Stimulated activated CD4-positive, alpha-beta T cell treated with anti-CD3 and anti-CD28 coated beads, Interleukin-4, amount 100 ng/mL, for 4 hours (primary cell): Measurements from ENCODE around the gene REPIN1.
"Not testable (repeated sequence)": the region's sequence is repeated elsewhere in the genome, so short reads cannot be mapped to it uniquely, and the experiment has no call there.

Source experiments
- DNase-seq, 2 experiments: peaks; one replicate each; pipeline ENCODE4 v3.0.0-alpha.2; 2020

The REPIN1 gene

DNA sequence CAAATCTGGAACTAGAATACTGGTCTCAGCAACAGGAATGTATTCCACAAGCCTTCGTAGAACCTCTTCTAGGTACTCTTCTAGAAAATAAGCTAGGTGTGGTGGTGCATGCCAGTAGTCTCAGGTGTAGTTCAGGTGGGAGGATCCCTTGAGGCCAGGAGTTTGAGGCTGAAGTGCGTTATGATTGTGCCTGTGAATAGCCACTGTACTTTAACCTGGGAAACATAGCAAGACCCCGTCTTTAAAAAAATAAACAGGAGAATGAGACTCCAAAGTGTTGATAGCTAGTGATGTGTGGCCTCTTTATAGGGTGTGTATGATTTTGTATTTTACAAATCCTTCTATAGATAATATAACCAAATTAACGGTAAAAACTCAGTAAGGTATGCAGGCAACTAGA lies 9.0 kb downstream of the REPIN1 start:
- no peak for DNase-seq

DNA sequence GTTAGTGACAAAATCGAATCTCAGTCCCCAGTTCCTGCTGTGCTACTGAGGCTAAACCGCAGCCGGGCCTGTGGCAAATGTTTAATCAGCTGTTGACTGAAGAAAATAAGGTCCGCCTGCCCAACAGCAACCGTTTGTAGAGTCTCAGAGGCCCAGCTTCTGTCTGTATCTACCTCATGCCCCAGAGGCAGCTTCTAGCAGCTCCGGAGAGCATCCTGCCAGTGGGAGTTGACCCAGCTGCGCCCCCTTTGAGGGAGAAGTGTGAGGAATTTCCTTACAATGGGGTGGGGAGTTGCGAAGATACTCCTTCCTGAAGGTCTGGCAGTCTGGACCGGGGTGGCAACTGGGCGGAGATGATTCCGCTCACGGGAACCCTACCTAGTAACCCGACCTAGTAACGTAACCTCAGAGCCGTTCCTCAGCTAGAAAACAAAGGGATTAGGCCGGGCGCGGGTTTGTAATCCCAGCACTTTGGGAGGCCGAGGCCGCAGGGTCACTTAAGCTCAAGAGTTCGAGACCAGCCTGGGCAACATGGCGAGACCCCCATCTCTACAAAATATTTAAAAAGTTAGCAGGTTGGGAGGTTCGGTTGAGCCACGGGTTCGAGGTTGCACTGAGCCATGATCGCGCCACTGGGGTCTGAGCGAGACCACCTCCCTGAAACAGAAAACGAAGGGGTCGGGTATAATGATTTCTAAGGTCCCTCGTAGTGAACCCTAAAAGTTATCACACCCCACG lies 9.7 kb downstream of the REPIN1 start:
- DNase-seq = peak in 1 of 2 experiments; percentile 34

DNA sequence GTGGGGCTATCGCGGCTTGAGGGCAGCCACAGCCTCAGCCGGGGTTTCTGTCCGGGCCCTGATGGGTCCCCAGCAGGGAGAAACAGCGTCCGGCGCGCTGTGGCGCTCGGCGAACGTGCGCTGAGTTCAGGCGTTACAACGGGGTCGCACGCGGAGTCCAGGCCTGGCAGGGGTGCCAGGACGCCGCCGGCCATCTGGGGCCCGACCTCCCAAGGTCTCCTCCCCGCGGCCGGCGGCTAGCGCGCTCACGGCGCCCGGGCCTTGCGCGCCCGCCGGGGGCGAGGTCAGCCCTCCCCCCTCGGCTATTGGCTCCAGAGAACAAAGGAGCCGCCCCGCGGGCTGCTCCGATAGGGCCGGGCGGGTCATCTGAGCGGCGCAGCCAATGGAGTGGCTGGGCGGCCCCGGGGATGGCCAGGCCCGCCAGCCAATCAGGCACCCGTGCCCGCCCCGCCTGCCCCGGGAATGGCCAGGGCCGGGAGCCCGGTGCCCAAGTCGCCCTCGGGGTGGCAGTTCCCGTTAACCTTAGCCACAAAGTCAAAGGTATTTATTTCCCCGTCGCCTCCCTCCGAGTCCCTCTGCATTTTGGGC lies 10.3 kb downstream of the REPIN1 start, which contains the start of gene ZNF775:
Gene ZNF775 (plus strand): TSS at position 478 of the 588 bp plus-strand sequence. CDS start 9,141 bp downstream, outside the sequence.
- DNase-seq = peak; percentile 89

DNA sequence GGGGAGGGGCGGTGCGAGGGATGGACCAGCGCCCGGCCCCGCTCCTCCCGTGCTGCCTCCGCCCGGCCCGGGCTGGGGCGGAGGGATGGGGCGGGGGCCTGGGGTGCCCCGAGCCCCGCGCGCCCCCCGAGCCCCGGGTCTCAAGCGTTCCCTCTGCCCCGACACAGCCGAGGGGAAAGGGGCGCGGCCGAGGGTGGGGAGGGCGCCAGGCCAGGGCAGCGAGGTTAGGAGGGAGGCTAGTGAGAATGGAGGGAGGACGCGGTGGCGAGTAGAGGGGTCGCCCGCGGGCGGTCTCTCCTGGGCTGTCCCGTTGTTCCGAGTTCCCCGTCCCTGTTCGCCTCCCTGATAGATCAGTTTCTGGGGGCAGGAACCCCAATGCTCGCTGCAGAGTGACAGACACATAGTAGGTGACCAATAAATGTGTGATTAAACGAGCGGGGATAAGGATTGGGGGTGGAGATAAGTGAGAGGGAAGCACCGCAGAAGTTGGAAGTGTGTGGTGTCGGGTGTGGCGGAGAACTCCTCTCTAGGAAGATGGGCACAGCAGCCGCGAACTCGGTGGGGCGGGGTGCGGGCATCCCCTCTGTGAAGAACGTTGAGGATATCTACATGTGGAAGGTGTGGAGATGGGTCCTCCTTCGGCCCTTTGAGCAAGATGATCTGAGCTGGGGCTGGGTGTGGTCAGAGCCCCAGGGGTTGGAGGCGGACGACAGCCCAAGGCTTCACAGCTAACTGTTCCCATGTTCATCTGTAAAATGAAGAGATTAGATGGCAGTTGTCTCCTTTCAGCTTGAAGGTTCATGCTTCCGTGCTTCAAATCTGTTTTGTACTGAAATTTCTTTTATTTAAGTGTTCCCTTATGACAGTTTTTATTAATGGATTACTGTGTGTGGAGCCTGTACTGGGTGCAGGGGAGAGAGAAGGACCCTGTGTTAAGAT lies 11.1 kb downstream of the REPIN1 start:
- no peak for DNase-seq

DNA sequence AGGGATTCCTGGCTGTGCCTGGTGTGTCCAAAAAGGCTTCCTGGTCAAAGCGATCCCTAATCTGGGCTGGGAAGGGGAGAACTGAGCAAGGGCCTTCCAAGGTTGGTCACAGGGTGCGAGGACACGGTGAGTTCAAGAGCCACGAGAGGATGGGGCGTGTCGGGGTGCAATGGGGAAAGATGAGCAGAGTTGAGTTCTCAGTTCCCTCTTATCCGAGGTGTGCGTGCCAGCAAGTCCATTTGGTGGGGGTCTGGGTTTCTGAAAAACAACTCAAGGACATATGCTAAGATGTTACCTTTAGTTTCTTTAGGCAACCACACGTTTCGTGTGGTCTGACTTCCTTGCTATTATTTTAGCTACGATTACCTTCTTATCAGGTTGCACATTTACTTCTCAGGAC lies 11.8 kb downstream of the REPIN1 start:
- DNase-seq = no peak

DNA sequence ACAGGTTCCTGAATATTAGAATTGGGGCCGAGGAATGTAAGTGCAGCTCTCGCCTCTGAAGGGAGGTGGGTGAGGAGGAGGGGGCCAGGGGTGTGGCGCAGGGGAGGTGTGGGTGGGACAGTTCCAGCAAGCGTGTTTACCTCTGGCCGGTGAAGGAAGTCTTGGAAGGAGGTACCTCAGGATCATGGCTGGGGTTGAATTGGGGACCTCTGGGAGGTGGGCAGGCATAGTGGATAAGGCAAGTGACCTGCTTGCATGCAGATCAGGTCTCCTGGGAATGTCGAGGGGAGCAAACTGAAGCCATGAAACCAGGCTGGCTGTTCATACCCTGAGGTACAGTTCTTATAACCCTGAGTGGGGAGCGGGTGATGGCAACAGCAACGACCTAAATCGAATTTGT lies 12.5 kb downstream of the REPIN1 start:
- DNase-seq = no peak

DNA sequence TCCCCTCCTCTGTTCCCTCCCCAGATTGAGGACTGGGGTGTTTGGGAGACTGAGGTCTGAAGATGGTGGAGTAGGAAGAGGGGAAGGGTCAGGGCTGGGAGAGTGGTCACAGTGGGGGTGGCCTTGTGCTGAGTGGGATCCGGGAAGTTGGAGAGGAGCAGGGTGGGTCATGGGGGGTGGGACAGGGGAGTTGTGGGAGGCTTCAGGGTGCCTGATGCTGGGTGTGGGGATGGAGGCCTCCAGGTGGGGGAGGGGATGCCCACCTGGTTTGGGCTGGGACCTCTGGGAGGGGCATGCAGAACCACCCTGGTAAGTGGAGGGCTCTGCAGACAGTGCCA lies 13.1 kb downstream of the REPIN1 start:
- no peak for DNase-seq

DNA sequence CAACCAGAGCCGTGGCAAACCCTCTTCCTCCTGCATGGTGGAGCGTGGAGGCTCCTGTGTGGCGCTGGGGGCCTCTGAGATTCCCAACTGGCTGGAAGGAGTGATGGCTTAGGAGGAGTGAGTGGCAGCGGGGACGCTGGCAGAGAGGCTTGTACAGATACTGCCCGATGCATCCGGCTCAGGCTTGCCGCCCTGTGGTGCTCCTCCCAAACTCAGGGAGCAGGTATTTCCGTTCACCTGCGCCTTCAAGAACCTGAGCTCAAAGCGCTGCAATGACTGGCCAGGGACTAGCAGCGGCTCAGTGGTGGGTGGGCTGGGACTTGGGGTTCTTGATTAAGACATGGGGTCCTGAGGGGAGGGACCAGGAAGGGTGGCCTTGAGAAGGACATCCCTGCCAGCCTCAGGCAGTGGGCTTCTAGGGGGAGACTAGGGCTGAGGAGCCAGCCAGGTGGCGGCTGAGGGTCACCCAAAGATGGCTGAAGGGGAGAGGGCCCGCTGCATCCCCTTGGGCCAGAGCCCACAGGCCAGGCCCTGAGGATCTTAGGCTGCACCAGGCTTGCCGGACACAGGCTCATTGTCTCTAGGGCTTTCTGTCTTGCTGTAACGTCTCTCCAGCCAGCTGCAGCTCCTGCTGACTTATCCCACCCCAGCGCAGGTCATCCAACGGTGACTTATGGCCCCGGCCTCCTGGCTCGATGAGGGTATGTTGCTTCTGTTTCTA lies 13.7 kb downstream of the REPIN1 start:
- DNase-seq = no peak

DNA sequence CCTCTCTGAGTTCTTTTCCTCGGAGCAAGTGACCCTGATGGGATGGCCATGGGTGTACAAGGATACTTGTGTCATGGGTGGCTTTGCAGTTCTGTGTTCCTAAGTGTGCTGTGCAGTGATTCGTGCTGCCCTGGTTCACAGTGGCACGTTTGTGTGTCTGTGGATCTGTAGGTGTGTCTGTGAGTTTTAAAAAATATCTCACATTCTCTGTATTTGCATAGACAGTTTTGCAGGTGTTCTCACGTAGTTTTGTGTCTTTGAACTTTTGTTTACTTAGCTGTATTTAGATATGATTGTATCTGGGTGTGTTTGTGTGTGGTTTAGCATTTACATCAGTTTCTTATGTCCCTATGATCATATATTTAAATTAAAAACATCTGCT lies 14.2 kb downstream of the REPIN1 start:
- DNase-seq = no peak

DNA sequence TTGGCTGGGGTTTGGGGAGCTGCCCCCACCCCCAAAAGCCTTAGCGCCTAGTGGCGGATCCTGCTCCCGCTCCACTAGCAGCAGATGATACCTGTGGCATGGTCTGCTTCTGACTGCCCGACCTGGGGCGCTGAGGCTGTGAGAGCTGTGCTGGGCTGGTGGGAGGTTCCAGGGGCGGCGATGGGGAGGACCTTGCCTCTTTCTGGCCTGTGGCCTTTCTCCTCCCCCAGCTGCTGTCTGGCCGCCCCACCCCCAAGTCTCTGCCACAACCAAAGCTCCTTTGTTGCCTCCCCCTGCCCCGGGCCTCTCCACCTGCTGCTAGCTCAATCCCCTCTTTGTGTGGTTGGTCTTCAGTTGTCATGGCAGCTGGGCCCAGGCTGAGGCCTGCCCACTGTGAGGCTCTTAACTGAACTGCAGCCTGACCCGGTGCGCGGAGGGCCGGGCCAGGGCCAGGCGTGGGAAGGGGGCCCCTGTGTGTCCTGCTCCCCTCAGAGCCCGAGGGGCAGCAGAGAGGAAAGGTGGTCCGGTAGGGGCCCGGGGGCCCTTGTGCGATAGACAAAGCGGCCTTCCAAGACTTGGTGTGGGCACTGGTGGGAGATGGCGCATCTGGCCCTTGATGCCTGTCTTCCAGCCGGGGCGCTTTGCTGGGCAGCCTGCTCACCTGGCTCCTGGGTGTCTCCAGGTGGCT lies 15.2 kb downstream of the REPIN1 start:
- no peak for DNase-seq

DNA sequence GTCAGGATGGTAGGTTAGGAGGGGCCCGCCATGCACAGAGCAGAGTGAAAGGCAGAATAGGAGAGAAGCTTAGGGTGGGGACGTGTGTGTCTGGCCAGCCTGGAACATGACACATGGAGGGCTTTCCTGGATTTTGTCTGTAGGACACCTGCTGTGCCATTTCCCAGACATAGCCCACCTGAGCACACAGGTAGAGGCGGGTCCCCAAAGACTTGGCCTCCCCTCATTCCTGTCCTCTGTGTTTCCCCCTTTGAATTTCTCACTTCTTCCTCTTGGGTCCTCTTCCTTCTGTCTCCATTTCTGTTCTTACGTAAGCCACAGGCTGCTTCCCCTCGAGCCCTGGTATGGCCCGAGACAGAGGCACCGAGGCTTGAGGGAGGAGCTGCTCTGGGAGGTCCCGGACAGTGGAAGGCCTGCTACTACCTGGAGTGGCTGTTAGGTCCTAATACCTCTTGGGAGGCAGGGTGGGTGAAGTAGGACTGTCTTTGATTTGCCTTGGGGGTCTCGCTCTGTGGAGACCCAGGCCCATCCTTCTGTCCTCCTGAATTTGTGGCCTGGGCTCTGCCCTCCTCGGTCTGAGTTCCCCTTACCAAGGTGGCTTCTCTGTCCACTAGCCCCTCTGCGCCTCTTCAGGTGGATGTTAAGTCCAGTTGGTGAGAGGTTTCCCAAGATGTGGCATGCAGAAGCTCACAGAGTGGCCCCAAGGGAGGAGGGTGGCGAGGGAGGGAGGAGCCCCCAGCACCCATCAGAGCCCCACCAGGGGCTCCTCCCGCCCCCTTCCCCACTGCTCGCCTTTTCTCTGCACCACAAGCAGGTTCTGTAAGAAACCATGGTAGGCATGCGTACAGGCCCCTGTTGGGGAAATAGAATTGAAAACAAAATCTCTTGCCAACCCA lies 16.0 kb downstream of the REPIN1 start:
- no peak for DNase-seq

DNA sequence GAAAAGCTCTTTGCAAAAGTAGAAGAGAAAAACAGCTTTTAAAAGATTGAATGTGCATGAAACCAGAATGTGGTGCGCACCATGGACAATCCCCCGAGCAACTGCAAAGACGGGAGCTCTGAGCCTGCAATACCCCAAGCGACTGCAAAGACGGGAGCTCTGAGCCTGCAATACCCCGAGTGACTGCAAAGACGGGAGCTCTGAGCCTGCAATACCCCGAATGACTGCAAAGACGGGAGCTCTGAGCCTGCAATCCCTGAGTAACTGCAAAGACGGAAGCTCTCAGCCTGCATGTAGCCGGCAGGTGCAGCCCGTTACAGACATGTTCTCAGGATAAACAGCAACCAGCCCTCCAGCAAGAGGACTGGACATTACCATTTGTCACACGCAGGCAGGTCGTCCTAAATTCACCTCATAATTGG lies 16.7 kb downstream of the REPIN1 start:
- DNase-seq = no peak

DNA sequence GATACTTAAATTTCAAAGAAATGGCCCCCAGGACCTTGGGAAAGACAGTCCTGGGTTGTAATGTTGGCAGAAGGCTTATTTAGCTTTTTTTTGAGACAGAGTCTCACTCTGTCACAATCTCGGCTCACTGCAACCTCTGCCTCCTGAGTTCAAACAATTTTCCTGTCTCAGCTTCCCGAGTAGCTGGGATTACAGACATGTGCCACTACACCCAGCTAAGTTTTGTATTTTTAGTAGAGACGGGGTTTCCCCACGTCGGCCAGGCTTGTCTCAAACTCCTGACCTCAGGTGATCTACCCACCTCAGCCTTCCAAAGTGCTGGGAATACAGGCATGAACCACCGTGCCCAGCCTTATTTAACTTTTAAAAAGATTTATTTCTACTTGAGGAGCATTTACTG lies 17.3 kb downstream of the REPIN1 start:
- not testable (repeated sequence) for DNase-seq

DNA sequence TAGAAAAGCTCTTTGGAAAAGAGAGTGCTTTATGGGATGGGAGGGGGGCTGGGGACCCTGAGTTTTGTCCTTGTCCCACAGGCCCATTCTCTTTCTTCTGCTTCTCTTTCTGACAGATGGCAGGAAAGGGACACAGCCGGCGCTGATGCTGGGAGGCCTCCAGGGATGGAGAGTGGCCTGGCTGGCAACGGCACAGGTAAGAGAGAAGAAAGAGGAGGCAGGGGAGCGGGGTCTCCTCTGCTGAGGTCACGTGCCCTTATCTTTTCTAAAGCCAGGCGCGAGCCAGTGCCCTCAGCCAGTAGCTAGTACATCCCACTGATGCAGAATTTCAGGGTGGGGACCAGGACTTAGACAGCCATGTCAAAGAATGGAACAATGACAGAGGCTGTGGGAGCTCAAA lies 19.7 kb downstream of the REPIN1 start:
- no peak for DNase-seq

DNA sequence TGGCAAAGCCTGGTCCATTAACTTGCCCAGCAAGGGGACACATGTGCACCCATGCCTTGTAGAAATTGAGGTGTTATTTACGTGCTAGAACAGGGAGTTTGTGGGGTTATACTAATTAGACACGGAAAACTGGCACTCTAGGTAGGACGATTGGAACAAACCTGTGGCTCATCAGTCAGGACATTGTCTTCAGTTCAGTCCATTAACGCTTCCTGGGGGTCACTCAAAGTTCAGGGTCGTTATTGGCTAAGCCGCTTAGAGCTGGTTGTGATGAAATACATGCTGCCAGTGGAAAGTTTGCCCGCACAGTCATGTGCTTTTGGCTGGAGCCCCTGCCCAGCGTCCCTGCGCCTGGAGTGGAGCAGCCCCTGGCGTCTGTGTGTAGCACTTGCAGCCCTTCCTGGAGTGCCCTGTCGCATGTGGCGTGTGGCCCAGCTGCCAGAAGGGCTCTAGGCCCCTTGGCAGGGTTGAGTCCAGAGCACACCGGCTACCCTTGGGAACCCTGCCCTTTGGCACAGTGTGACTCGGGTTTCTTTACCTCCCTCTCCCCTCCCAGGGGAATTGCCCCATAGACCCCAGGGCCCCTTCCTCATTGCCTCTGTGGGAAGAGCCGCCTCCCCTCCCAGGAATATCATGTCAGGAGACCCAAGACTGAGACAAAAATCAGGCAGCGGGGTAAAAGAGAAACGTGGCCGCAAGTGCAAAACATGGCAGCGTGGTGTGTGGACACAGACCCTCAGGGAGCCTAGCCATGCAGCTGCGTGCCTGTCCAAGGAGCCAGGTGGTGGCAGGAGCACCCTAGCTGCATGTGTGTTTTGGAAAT lies 20.3 kb downstream of the REPIN1 start:
- DNase-seq = no peak

DNA sequence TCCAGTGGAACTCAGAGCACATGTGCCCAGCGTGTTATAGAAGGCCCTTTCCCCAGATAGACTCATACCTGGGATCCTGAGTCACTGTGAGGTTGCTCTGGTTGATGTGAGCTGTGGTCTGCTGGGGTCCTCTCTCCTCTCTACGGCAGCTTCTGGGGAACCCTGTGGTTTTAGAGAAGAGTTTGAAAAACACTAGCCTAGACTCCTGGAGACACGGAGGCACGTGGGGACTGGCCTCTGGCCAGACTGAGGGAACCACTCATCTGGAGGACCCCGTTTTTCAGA lies 20.9 kb downstream of the REPIN1 start:
- no peak for DNase-seq

DNA sequence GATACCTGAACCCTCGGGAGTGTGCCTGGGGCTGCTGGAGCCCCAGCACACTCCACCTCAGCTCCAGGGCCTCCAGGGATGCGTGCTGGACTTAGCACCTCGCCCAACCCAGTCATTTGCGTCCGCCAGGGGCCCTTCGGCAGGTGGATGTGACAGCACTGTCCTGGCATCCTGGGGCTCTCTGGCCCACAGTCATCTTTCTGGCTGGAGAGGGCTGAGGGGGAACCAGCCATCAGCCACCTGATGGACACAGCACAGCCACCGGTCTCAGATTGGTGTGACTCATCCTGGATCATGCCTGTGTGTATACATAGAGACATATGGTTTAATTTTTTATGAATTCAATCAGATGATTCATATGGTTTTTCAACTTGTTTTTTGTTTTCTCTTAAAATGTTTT lies 21.6 kb downstream of the REPIN1 start:
- no peak for DNase-seq

DNA sequence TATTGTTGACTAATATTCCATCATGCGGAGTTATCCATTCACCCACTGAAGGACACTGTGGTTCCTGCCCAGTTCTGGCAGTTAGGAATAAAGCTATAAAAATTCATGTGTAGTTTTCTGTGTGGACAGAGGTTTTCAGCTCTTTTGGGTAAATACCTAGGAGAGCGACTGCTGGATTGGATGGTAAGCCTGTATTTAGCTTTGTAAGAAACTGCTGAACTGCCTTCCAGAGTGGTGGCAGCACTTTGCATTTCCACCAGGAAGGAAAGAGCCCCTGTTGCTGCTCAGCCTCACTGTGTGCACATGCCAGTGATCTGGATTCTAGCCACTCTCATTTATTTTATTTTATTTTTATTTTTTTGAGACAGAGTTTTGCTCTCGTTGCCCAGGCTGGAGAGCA lies 24.7 kb downstream of the REPIN1 start:
- DNase-seq = no peak

DNA sequence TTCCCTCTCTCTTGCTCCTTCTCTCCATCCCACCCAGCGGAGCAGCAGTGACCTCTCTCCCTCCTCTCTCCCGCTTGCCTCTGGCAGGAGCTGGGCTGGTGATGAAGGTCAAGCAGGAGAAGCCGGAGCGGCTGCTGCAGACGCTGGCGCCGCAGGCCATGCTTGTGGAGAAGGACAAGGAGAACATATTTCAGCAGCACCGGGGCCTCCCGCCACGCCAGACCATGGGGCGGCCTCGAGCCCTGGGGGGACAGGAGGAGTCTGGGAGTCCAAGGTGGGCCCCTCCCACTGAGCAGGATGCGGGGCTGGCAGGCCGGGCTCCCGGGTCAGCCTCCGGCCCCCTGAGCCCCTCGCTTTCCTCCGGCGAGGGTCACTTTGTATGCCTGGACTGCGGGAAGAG lies 27.8 kb downstream of the REPIN1 start:
- no peak for DNase-seq

DNA sequence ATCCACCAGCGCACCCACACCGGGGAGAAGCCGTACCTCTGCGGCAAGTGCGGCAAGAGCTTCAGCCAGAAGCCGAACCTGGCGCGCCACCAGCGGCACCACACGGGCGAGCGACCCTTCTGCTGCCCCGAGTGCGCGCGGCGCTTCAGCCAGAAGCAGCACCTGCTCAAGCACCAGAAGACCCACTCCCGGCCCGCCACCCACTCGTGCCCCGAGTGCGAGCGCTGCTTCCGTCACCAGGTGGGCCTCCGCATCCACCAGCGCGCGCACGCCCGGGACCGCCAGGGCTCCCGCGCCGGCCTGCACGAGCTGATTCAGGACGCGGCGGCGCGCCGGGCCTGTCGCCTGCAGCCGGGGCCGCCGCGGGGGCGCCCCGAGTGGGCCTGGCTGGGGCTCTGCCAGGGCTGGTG lies 28.2 kb downstream of the REPIN1 start:
- DNase-seq = no peak
